ENCODE measurements around the gene FKBP11. TPM values are rescaled to one million over a fixed set of nuclear protein-coding genes. Genes with fewer than 3 reads are reported as not detected.

The FKBP11 gene
- total RNA-seq, 1 experiment from 2014 or later = 18.5 TPM

GRCh38 chr12:48934312-48934706, 9.0 kb upstream of the FKBP11 start (continued):
- peak; percentile 29 to 51 (median 46); a peak in 5 of 6 replicates for TF ChIP-seq CTCF (IDR thresholded peaks at IDR 0.05 in 2 of 3, conservative IDR thresholded peaks at IDR 0.05 in 1 of 3; ENCODE audit: borderline replicate concordance in 1 of 3, insufficient read depth in 1 of 3, low read depth in 2 of 3, low read length in 2 of 3)
- TF ChIP-seq CBX3 (IDR thresholded peaks at IDR 0.05; ENCODE audit: low read depth) = no peak
- TF ChIP-seq SRF (IDR thresholded peaks at IDR 0.05; ENCODE audit: low read depth) = no peak
- no peak for TF ChIP-seq POLR2A (IDR thresholded peaks at IDR 0.05; ENCODE audit: borderline replicate concordance, extremely low read depth, insufficient read depth, insufficient read length)
- TF ChIP-seq RAD21 (IDR thresholded peaks at IDR 0.05; ENCODE audit: low read depth) = peak; percentile 43; the same call in 1 of the 2 replicates
- TF ChIP-seq ZFX (IDR thresholded peaks at IDR 0.05) = no peak

- Histone ChIP-seq H3K4me3 (replicated peaks in 1 of 2; ENCODE audit: low read depth in 1 of 2, low read length in 2 of 2) (no peak overlapping the region), H3K4me1 (ENCODE audit: control insufficient read depth in 1 of 2, insufficient read depth in 2 of 2, low read length in 2 of 2) (no peaks in the 10 kb centered on the region), H4K20me1 (ENCODE audit: insufficient read depth) (peaks cover 8% of the 10 kb centered on the region; the same call in 1 of the 2 replicates), H3K36me3 (ENCODE audit: control insufficient read depth in 1 of 2, insufficient read depth in 2 of 2, low read length in 2 of 2) (peaks cover 29 to 44% of the 10 kb centered on the region in 2 experiments), H3K9me3 (ENCODE audit: control insufficient read depth in 1 of 2, insufficient read depth in 1 of 2, low read depth in 1 of 2, low read length in 2 of 2) (no peaks in the 10 kb centered on the region), H3K9ac (ENCODE audit: low read length) (no peak overlapping the region), H3K27ac (ENCODE audit: low read depth, low read length) (no peak overlapping the region), H2AFZ (ENCODE audit: low read depth, low read length, poor library complexity, severe bottlenecking) (no peak overlapping the region), H3K79me2 (ENCODE audit: insufficient read depth, low read length) (no peaks in the 10 kb centered on the region), H3K4me2 (ENCODE audit: low read length) (no peak overlapping the region), H3K9me2 (ENCODE audit: insufficient read depth) (no peaks in the 10 kb centered on the region), H3K27me3 (ENCODE audit: insufficient read depth, low read length) (no peaks in the 10 kb centered on the region)
- intact Hi-C loops (cut with micrococcal nuclease) = no loop called here
- ChIA-PET POLR2A (no interaction called here), CTCF (no interaction called here), RAD21 (ENCODE audit: low non-redundant PET in 1 of 2, low total read pairs in 2 of 2, uncharacterized antibody in 2 of 2, unreplicated experiment in 2 of 2) (no interaction called here)
- TF ChIP-seq SRF (IDR thresholded peaks at IDR 0.05; ENCODE audit: low read depth) (no peak), SIN3A (IDR thresholded peaks at IDR 0.05; ENCODE audit: low read depth) (no peak), REST (IDR thresholded peaks at IDR 0.05; ENCODE audit: low read depth) (no peak), ZBTB33 (IDR thresholded peaks at IDR 0.05; ENCODE audit: extremely low read depth, insufficient replicate concordance, low read length) (no peak), ZFX (IDR thresholded peaks at IDR 0.05) (no peak)
- DNase-seq (ENCODE audit: low read depth, low spot score) (no peak), ATAC-seq (no peak)
- no TSS peak for BruUV-seq (replicated peaks)
These were observed 8.5 kb upstream of the FKBP11 start for GRCh38 chr12:48933664-48934311.
